ENCODE measurements around the gene PPBP. TPM values are rescaled to one million over a fixed set of nuclear protein-coding genes. Genes with fewer than 3 reads are reported as not detected.

The PPBP gene
- total RNA-seq, 4 donors from 2014 or later: not detected

GRCh38 chr4:74014332-74014731 is 26.3 kb upstream of the PPBP start:
- intact Hi-C loops (cut with DNase I; ENCODE audit: low total_unique reads): no loop called here
- 22 to 44% methylated on average over 1 of the region's 1 CpG for WGBS, 2 donors (ENCODE audit: low coverage in 1 of 2)
- in situ Hi-C loops (cut with MboI; ENCODE audit: low pct_ligation_motif_present in 1 of 4, low pct_unique_long_range_greater_than_20kb in 1 of 4, low sequenced_read_pairs in 3 of 4): no loop called here

GRCh38 chr4:74013264-74013663 is 25.3 kb upstream of the PPBP start:
- H3K36me3 ChIP-seq: no peaks in the 10 kb centered on the region
- TF ChIP-seq POLR2AphosphoS5 (IDR thresholded peaks at IDR 0.05) (no peak), POLR2A (IDR thresholded peaks at IDR 0.05) (no peak), EP300 (IDR thresholded peaks at IDR 0.05; ENCODE audit: low read depth) (no peak)
- TF ChIP-seq, protein P1, sequence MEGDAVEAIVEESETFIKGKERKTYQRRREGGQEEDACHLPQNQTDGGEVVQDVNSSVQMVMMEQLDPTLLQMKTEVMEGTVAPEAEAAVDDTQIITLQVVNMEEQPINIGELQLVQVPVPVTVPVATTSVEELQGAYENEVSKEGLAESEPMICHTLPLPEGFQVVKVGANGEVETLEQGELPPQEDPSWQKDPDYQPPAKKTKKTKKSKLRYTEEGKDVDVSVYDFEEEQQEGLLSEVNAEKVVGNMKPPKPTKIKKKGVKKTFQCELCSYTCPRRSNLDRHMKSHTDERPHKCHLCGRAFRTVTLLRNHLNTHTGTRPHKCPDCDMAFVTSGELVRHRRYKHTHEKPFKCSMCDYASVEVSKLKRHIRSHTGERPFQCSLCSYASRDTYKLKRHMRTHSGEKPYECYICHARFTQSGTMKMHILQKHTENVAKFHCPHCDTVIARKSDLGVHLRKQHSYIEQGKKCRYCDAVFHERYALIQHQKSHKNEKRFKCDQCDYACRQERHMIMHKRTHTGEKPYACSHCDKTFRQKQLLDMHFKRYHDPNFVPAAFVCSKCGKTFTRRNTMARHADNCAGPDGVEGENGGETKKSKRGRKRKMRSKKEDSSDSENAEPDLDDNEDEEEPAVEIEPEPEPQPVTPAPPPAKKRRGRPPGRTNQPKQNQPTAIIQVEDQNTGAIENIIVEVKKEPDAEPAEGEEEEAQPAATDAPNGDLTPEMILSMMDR (IDR thresholded peaks at IDR 0.05): no peak
- intact Hi-C loops (cut with DNase I; ENCODE audit: low total_unique reads) (no loop called here), in situ Hi-C loops (cut with MboI; ENCODE audit: low pct_ligation_motif_present in 1 of 4, low pct_unique_long_range_greater_than_20kb in 1 of 4, low sequenced_read_pairs in 3 of 4) (no loop called here)
- no peak overlapping the region for H3K27ac ChIP-seq
- H3K27me3 ChIP-seq: no peaks in the 10 kb centered on the region
- H3K4me1 ChIP-seq: peaks cover 0 to 17% (median 4%) of the 10 kb centered on the region in 4 donors
- DNase-seq: no peak
- WGBS, 2 donors (ENCODE audit: low coverage in 1 of 2): 56 to 85% methylated on average over 2 of the region's 2 CpGs
- no peak overlapping the region for H3K4me3 ChIP-seq
- H3K9me3 ChIP-seq: no peaks in the 10 kb centered on the region

More at GRCh38 chr4:74014332-74014731, 26.3 kb upstream of the PPBP start:
- Histone ChIP-seq H3K36me3 (no peaks in the 10 kb centered on the region), H3K4me1 (peaks cover 0 to 12% (median 4%) of the 10 kb centered on the region in 4 donors), H3K4me3 (no peak overlapping the region), H3K27me3 (no peaks in the 10 kb centered on the region), H3K27ac (no peak overlapping the region), H3K9me3 (no peaks in the 10 kb centered on the region)
- DNase-seq: no peak
- no peak for TF ChIP-seq POLR2A (IDR thresholded peaks at IDR 0.05)
- TF ChIP-seq EP300 (IDR thresholded peaks at IDR 0.05; ENCODE audit: low read depth): no peak
- TF ChIP-seq POLR2AphosphoS5 (IDR thresholded peaks at IDR 0.05): no peak
- TF ChIP-seq, protein P1 (IDR thresholded peaks at IDR 0.05): no peak

- in situ Hi-C loops (cut with MboI; ENCODE audit: low pct_ligation_motif_present in 1 of 4, low pct_unique_long_range_greater_than_20kb in 1 of 4, low sequenced_read_pairs in 3 of 4): no loop called here
- no peaks in the 10 kb centered on the region for H3K36me3 ChIP-seq
- 86 to 88% methylated on average over 3 to 4 of the region's 4 CpGs for WGBS, 2 donors (ENCODE audit: low coverage in 1 of 2)
- intact Hi-C loops (cut with DNase I; ENCODE audit: low total_unique reads): no loop called here
- H3K4me1 ChIP-seq: peaks cover 0 to 17% (median 4%) of the 10 kb centered on the region in 4 donors
- no peak overlapping the region for H3K27ac ChIP-seq
- TF ChIP-seq POLR2AphosphoS5 (IDR thresholded peaks at IDR 0.05) (no peak), POLR2A (IDR thresholded peaks at IDR 0.05) (no peak), EP300 (IDR thresholded peaks at IDR 0.05; ENCODE audit: low read depth) (no peak)
- TF ChIP-seq, protein P1 (IDR thresholded peaks at IDR 0.05): no peak
- no peaks in the 10 kb centered on the region for H3K27me3 ChIP-seq
- H3K4me3 ChIP-seq: no peak overlapping the region
- DNase-seq: no peak
- no peaks in the 10 kb centered on the region for H3K9me3 ChIP-seq
These were observed 24.1 kb upstream of the PPBP start for GRCh38 chr4:74012130-74012529.

GRCh38 chr4:74009307-74009706 is 21.3 kb upstream of the PPBP start:
- no peaks in the 10 kb centered on the region for H3K36me3 ChIP-seq
- intact Hi-C loops (cut with DNase I; ENCODE audit: low total_unique reads) (no loop called here), in situ Hi-C loops (cut with MboI; ENCODE audit: low pct_ligation_motif_present in 1 of 4, low pct_unique_long_range_greater_than_20kb in 1 of 4, low sequenced_read_pairs in 3 of 4) (no loop called here)
- TF ChIP-seq EP300 (IDR thresholded peaks at IDR 0.05; ENCODE audit: low read depth): no peak
- H3K4me3 ChIP-seq: no peak overlapping the region
- peak overlapping the region in 2 of 4 donors; percentile 1 to 23 for H3K27ac ChIP-seq
- DNase-seq: no peak
- no peaks in the 10 kb centered on the region for H3K9me3 ChIP-seq
- no peaks in the 10 kb centered on the region for H3K27me3 ChIP-seq
- peaks cover 0 to 26% (median 9%) of the 10 kb centered on the region in 4 donors for H3K4me1 ChIP-seq
- WGBS, 2 donors (ENCODE audit: low coverage in 1 of 2): 56 to 62% methylated on average over 3 of the region's 3 CpGs

DNA sequence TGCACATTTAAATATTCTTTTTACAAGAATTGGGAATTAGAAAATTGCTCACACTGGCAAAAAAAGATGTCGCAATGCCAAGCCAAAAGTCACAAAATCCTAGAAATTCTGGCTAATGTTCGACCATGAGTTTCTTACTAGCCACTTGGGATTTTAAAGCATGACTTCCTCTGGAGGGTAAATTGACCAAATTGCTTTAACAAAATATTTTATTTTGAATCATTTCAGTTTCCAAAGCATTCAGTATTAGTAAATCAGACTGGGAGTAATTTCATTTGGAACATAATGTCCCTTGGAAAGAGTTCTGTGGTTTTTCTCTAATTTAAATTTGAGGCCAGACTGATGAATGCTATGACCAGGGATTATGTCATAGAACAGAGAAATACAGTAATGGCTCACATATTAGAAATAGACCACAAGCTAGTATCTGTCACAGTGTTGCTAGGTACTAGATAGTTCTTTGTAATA is 18.1 kb upstream of the PPBP start:
- peaks cover 0 to 30% (median 11%) of the 10 kb centered on the region in 4 donors for H3K4me1 ChIP-seq
- TF ChIP-seq POLR2AphosphoS5 (IDR thresholded peaks at IDR 0.05) (no peak), POLR2A (IDR thresholded peaks at IDR 0.05) (no peak), EP300 (IDR thresholded peaks at IDR 0.05; ENCODE audit: low read depth) (no peak)
- TF ChIP-seq, protein P1 (IDR thresholded peaks at IDR 0.05): no peak
- no peaks in the 10 kb centered on the region for H3K36me3 ChIP-seq
- intact Hi-C loops (cut with DNase I; ENCODE audit: low total_unique reads) (no loop called here), in situ Hi-C loops (cut with MboI; ENCODE audit: low pct_ligation_motif_present in 1 of 4, low pct_unique_long_range_greater_than_20kb in 1 of 4, low sequenced_read_pairs in 3 of 4) (no loop called here)
- no peak for DNase-seq
- H3K9me3 ChIP-seq: no peaks in the 10 kb centered on the region
- H3K27me3 ChIP-seq: no peaks in the 10 kb centered on the region
- no peak overlapping the region for H3K4me3 ChIP-seq
- peak overlapping the region; percentile 53 to 78 (median 72) for H3K27ac ChIP-seq
- 39 to 49% methylated on average over 2 of the region's 2 CpGs for WGBS, 2 donors (ENCODE audit: low coverage in 1 of 2)

All from transverse colon (tissue), 4 donors.